Activated T-cell treated with anti-CD3 and anti-CD28 coated beads, Interleukin-2, amount 50 U/mL, for 1 hour (primary cell): ENCODE data around the gene PI4K2A.
"Not testable (repeated sequence)": the region's sequence is repeated elsewhere in the genome, so short reads cannot be mapped to it uniquely, and the experiment has no call there.

Experiments used
- DNase-seq: peaks from one replicate; pipeline ENCODE4 v3.0.0-alpha.2; 2020

PI4K2A gene

DNA sequence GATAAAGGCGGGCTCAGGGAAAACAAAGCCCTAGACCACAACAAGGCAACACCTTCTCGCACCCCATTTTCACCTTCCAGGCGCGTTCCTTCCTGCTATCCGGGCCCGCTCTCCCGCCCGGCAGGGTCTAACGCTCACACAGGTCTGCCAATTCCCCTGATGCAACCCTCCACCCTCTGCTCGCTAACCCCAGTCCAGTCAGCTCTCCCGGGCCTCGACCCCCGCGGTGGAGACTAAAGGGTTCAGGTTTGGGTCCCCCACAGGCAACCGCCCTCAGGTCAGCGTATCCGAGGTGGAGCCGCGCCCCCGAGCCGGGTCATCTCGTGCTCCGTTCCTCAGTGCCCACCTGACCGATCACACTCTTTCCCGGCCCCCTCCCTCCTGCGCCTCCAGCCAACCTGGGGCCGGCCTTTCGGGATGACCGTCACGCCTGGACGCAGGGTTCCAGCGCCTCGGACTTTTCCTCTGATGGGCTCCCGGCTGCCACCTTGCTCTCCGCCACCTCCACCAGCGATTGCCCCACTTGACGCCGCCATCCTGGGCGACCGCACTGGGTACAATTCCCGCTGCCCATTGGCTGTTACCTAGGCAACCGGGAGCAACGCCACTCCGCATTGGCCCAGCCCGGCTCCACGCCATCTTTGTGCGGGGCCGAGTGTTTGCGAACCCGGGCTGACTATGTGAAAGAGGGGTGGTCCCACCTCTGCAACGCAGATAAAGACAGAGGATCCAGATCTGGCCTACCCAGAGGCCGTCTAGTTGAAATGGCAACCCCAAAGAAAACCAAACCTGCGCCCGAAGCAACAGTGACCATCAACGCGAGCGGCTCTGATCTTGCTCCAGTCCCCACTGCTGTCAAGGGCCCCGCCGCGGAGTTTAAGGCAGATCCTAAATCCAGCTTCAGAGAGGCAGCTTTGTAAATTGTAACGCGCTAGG is 7.3 kb upstream of the PI4K2A start, which contains the start of gene MORN4:
MORN4 (minus strand) TSS at position 552 of the 936 bp plus-strand sequence. CDS start 13,847 bp downstream, outside the sequence.
- peak; percentile 90 for DNase-seq

DNA sequence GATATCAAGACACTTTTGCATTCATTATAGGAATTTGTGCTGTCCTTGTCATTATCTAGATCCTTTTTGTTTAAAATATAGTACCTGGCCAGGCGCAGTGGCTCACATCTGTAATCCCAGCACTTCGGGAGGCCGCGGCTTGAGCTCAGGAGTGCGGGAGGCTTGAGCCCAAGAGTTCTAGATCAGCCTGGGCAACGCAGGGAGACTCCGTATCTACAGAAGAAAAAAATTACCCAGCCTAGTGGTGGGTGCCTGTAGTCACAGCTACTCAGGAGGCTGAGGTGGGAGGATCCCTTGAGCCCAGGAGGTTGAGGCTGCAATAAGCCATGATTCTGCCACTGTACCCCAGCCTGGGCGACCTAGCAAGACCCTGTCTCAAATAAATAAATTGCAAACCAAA is 6.5 kb upstream of the PI4K2A start:
- no peak for DNase-seq

DNA sequence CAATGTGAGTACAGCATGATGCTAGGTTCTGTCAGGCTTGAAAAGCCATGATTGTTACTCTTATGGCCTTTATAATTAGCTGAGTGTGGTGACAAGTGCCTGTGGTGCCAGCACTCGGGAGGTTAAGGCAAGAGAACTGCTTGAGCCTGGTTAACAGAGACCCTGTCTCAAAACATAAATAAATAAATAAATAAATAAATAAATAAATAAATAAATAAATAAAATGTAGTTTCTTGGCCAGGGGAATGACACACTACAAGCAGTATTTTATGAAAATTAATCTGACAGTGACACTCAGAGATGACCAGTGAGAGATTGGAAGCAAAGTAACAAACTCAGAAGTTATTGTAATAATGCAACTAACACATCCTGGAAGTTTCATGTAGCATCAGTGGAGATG is 4.9 kb upstream of the PI4K2A start:
- DNase-seq: no peak

DNA sequence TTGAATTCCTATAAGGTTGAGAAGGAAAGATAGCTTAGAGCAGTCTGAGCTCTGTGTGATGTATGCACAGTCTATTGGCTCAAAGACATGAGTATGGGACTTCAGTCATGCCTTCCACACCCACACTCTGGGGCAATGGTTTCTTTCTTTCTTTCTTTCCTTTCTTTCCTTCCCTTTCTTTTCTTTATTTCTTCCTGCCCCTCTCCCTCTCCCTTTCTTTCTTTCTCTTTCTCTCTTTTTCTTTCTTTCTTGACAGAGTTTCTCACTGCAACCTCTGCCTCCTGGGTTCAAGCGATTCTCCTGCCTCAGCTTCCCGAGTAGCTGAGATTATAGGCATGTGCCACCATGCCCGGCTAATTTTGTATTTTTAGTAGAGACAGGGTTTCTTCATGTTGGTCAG is 1.4 kb upstream of the PI4K2A start:
- DNase-seq: not testable (repeated sequence)

DNA sequence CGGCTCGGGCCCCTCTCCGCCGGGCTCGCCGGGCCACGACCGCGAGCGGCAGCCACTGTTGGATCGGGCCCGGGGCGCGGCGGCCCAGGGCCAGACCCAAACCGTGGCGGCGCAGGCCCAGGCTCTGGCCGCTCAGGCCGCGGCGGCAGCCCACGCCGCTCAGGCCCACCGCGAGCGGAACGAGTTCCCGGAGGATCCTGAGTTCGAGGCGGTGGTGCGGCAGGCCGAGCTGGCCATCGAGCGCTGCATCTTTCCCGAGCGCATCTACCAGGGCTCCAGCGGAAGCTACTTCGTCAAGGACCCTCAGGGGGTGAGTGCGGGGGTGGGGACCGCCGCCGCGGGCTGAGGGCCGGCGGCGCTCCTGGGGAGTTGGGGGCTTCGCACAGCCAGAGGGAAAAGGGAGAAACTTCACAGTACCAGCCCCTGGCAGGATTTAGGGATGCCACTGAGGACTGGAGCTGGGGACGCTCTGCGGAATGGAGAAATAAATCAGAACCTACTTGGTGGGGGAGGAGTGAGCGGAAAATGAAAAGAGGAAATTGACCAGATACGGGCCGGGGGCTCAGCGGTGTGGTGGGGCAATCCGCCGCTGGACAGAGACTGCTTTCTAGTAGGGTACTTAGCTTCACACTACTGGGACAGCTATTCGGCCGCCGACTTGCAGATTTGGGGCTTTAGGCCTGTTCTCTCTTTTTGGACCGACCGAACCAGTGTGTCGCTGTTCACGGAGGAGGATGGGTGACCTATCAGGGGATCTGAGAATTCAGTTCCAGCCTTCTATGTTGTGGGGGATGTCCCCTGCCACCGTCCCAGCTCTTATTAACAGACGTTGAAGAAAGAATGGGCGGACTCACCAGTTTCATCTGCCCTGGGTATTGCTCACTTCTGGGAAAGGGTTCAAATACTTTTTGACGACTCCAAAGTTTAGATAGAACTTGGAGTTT is 669 bp downstream of the PI4K2A start:
- DNase-seq: peak; percentile 29

DNA sequence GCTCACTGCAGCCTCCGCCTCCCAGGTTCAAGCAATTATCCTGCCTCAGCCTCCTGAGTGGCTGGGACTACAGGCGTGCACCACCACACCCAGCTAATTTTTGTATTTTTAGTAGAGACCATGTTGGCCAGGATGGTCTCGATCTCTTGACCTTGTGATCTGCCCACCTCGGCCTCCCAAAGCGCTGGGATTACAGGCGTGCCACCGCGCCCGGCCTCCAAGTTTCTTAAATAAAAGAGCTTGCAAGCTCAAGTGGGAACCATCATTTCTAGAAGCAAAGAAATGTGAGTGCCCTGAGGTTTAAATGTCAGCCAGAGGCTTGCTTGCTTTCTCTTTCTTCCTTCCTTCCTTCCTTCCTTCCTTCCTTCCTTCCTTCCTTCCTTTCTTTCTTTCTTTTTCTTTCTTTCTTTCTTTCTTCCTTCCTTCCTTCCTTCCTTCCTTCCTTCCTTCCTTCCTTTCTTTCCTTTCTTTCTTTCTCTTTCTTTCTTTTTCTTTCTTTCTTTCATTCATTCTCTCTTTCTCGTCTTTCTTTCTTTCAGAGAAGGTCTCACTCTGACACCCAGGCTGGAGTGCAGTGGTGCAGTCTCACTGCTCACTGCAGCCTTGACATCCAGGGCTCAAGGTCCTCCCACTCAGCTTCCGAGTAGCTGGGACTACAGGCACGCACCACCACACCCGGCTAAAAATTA is 2.1 kb downstream of the PI4K2A start:
- DNase-seq: not testable (repeated sequence)

DNA sequence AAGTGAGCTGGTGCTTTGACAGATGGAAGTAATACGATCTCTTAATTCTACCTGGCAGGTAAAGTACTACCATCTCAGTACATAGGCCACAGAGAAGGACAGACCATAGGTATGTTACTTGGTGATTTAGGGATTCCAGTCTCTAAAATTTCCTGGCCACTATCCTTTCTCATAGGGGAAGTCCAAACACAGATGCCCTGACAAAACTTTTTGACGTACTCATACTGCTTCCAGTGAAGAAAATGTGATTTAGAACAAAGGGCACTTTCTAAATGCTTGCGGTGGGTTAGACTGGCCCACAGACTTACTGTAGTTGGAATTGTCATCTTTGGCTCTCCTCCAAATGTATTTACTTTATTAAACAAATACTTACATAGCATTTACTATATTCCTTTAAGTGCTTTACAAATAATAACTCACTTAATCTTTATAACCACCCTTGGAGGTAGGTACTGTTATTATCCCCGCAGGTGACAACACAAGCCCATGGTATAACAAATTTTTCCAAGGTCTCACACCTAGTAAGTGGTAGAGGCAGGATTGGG is 3.0 kb downstream of the PI4K2A start:
- no peak for DNase-seq

DNA sequence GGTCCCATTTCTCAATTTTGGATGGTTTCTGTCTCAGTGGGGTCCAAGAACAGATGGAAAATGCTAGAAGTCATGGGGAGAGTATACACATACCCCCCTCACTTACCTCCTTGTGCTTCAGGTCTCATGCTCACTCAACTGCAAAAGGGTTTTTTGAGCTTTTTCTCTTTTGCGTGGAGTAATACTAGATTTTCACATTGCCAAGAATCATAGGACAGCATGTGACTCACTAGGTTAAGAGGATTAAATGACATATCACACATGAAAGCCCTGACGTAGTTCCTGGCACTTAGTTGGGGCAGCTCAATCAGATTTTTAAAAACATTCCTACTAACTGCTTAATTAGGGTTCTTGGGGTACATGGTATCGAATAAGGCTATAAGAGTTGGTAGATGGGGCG is 4.5 kb downstream of the PI4K2A start:
- DNase-seq: no peak

DNA sequence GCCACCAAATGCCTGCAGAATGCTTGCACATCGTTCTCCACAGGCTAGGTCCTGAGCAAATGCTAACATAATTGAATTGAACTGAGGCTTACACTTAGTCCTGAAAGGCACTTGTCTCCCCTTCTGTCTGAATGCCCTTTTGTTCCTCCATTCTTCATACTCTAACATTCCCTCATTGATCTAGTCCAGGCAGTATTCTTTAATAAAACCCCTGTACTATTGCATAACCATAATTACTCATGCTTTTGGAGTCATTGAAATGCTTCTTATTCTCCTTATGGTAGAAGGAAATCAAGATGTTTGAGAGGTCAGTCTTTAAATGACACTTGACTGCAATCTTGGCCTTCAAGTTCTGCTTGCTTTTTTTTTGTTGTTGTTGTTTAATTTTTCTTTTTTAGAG is 7.1 kb downstream of the PI4K2A start:
- no peak for DNase-seq

DNA sequence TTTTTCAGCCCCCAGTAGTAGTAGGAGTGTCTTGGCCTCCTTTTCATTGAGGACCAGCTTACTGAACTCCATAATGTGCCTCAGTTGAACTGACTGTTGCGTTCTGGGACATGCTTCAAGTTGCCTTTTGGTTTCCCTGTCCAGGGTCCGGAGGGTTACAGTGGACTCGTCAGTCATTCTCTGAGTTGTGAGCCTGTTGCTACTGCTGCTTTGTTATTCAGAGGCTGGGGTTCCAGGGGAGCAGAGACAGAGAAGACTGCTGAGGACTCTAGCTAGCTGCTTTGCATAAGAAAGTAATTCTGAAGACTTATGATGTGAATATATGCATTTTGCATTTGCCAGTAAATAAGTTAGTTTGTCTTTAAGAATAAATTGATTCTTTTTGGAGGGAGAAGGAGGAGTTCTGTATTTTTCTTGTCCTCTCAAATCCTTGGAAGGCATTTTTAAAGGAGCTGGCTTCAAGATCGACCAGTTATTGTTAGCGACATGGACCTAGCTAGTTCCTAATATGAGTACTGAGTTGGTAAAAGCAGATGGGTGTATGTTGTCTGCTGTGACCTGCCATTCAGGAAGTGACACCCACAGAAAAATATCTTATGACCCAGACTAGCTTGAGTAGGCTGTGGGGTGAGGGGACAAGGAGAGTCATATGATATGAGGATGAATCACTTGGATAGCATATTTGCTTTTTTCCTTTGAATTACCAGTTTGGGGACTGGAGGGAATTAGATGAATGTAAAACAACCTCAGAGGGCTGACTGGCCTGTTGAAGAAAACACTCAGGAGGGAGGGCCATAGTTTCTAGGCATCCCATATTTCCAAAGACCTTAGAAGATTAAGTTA is 8.3 kb downstream of the PI4K2A start:
- DNase-seq: no peak

DNA sequence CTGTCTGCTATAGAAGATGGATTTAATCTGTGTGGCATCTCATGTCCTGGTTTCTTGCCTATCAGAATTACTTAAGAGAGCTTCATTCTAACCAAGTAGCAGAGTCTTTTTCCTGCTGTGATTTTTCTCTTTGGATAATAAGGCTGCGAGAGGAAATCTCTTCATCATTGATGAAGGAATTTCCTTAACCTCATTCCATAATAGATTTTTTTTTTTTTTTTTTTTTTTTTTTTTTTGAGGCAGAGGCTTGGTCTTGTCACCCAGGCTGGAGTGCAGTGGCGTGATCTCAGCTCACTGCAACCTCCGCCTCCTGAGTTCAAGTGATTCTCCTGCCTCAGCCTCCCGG is 8.9 kb downstream of the PI4K2A start:
- not testable (repeated sequence) for DNase-seq

DNA sequence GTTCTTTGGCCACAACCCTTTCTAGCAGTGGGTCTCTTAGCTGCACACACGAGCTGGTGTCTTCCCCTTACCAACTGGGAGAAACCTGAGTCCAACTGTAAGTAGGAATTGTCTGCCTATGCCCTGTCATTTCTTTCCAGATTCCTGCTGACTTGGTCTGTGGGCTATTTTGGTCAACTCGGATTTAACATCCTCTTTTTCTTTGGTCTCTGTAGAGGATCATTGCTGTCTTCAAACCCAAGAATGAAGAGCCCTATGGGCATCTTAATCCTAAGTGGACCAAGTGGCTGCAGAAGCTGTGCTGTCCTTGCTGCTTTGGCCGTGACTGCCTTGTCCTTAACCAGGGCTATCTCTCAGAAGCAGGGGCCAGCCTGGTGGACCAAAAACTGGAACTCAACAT is 10.3 kb downstream of the PI4K2A start:
- no peak for DNase-seq

DNA sequence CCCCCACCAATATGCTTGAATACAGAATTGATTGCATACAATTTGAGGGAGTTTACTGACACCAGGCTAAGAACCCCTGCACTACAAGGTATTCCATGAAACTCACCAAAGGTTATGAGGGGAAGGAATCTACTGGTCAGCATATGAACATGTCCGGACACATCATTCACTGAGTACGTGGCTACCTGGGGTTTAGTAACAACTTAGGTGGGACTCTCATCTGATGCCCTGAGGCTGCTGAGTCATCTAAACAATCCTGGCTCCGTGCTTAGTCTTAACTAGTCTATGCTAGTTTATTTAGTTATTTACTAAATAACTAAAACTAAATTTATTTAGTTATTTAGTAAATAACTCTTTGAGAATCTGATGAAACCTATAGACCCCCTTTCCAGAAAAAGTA is 11.3 kb downstream of the PI4K2A start:
- DNase-seq: no peak

DNA sequence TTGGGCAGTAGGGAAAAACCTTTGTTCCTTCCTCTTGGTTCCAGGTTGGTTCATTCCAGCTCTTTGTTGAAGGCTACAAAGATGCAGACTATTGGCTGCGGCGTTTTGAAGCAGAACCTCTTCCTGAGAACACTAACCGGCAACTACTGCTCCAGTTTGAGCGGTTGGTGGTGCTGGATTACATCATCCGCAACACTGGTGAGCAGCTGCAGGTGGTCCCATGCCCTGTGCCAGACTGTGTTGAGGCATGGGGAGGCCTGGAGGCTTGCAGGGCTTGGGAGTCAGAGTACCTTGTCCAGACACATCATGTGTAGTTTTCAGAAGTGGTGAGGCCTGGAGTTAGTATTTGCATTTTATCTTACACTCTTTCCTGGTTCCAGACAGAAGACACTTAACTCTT is 16.3 kb downstream of the PI4K2A start:
- DNase-seq: no peak

DNA sequence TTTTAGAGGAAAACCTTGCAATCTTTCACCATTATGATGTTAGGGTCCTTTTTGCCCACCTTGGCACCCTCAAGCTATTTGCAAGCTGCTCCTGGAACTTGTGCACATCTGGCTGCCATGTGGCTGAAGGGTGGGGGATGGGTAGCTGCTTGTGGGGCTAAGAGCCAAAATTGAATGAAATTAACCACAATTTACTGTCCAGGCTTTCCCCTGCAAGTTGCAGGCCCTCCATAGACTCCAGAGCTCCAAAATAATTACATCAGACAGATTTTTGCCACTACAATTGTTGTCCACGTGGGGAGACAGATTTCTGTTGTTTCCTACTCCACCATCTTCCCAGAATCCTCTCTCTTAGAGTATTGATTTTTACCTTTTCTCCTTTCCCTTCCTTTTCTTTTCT is 19.1 kb downstream of the PI4K2A start:
- no peak for DNase-seq

DNA sequence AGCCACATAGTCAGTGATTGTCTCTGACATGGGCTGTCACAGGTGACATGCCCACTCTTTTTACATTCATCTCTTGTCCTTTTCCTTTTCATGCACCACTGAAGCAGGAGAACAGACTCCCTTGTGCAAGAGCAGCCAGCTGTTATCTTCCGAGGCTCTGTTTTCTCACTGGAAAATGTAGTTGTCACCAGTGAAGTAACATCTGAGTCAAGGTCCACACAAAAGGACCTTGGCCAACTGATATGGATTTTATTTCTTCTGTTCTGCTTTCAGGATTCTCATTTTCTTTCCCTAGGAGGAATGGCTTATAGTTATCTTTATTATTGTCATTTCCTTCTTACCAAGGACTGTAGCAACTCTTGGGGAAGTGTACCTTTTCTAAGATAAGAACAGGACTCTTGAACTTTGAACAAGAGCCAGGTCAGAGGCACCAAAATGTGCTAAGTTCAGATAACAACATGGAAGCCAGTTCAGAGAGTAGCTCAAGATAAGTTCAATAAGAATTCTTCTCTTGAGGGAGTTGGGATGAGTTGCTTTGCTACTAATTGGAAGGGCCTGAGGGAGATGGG is 23.9 kb downstream of the PI4K2A start:
- DNase-seq: no peak

DNA sequence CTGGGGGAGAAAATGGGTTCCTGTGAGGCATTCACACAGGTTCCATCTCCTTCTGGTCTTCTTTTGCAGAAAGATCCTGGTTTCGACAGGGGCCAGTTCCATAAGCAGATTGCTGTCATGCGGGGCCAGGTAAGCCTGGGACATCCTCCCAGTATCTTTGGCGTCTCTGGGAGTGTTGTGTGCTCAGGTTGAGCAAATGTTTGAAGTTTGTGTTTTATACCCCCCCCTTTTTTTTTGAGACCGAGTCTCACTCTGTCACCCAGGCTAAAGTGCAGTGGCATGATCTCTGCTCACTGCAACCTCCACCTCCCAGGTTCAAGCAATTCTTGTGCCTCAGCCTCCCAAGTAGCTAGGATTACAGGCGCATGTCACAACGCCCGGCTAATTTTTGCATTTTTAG is 26.5 kb downstream of the PI4K2A start:
- no peak for DNase-seq

DNA sequence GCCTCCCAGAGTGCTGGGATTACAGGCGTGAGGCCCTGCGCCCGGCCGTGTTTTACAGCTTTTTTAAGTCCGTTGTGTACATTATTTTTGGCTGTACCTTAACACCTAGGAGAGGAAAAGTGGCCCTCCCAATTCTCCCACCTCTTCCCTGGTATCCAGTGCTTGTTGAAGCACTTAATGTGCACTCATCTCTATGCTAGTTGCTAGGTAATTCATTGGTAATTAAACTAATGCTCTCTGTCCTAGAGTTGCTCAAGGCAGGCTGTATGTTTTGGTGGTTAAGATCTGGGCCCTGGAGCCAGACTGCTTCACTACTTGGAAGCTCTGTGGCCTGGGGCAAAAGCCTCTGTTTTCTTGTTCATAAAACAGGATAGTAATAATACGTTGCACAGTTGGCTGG is 27.0 kb downstream of the PI4K2A start:
- no peak for DNase-seq

DNA sequence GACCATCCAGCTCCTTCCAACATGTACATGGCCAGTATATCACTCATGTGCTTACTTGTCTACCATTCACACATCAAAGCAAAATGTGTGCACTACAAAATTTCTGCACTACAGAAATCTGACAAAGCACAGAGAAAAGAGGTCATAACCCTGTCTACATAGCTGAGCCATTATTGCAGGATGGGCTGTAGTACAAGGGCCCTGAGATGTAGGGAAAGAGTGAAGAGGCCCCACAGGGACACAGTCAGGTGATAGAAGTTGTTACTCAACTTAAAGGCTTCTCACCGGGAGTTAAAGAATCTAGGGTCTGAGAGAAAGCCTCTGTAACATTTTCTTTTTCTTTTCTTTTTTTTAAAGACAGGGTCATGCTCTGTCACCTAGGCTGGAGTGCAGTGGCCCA is 29.1 kb downstream of the PI4K2A start:
- DNase-seq: no peak

DNA sequence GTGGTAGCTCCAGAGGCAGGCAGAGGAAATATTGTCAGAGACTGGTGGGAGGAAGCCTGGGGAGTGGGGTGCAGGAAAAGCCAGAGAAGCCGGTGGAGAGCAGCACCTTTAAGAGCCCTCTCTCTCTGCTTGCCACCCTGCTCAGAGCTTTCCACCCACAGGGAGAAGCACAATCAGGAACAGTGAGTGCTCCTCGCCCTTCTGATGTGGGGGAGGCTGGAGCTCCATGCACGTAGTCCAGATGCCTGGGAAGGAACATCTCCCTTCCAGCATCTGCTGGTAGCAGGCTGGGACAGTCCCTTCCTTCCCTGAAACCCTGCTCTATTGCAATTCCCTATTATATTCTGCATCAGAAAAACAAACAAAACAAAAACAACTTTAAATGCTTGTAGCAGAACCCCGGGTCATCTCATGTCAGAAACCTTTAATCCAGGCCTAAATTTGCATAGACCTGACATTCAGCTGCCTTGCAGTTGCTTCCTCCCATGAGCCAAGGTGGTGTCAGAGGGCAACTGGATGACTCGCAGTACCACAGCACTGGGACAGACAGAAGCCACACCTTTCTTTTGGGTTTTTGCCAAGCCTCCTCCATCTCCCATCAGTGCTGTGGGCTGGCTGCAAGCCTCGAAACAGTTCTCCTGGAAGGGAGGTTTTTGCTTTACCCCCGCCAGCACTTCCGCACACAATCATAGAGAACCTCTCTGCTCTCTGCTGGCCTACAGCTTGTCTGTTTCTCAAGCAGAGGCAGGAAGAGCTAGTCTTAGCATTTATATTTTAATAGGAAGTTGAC is 33.5 kb downstream of the PI4K2A start:
- DNase-seq: no peak

DNA sequence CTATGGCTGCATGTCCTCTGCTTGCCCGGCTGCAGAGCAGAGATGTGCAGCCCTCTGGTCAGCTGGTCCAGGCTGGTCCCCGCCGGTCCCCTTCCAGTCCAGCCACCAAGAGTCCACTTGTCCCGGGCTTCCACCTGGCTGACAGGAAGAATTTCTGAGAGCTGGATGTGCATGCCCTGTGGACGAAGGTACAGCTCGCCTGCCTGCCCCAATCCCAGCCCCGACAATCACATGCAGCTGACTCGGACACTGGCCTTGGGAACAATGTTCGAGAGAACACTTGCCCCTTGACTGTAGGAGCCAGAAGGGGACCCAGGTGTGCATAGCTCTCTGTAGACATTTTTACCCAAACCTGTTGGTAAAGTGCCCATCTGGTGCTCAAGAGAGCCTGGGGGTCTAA is 34.8 kb downstream of the PI4K2A start:
- DNase-seq: no peak
